B cell (primary cell): Measurements from ENCODE around the gene NMNAT3. TPM values are rescaled to one million over a fixed set of nuclear protein-coding genes. Genes with fewer than 3 reads are reported as not detected.

ENCODE experiments used
- ATAC-seq: fragments of 200-7000 bp; cut with Tn5 transposase; one replicate; pipeline ENCODE4 v1.10.0; 2021; ENCODE audit warnings: low read depth, mild to moderate bottlenecking, moderate number of reproducible peaks, moderate library complexity
- CTCF ChIA-PET: fragments of 350-600 bp; sonication (Branson Sonifier 250); formaldehyde crosslinking; loops from one replicate; lab custom pipeline; 2021; ENCODE audit warnings: antibody characterized with exemption, inconsistent platforms; lab: Charles Lee
- POLR2A ChIA-PET: fragments of 350-600 bp; sonication (Branson Sonifier 250); formaldehyde crosslinking; loops from one replicate; lab custom pipeline; 2021; ENCODE audit warnings: antibody characterized with exemption; lab: Charles Lee
- DNase-seq: peaks from one replicate; pipeline ENCODE4 v3.0.0; 2013
- H2AFZ ChIP-seq: 2 replicates; pipeline ENCODE4 v1.6.1; 2012; ENCODE audit warnings: mild to moderate bottlenecking, low read depth, low read length; ENCODE audit not compliant: insufficient read depth, poor library complexity, severe bottlenecking
- H3K27ac ChIP-seq, 2 donors: 1 replicate in 1 of 2; 2 replicates in 1 of 2; pipeline ENCODE4 v1.5.1; 2012 to 2013; ENCODE audit warnings: low read length in 2 of 2, mild to moderate bottlenecking in 2 of 2, moderate library complexity in 1 of 2
- H3K27me3 ChIP-seq, 4 experiments: fragments of 200-600 bp in 1 of 4; sonication (generic) in 1 of 4; replicated peaks in 1 of 4; 1 replicate in 2 of 4; 2 replicates in 2 of 4; pipeline versions ENCODE4 v1.6.1 to v1.7.0; 2013 to 2016; ENCODE audit warnings: low read length in 3 of 4, mild to moderate bottlenecking in 2 of 4, mixed read lengths in 1 of 4, moderate library complexity in 1 of 4; ENCODE audit not compliant: insufficient read depth in 4 of 4, control insufficient read depth in 3 of 4; ENCODE audit errors: control extremely low read depth in 1 of 4
- H3K36me3 ChIP-seq, 2 experiments: replicated peaks in 1 of 2; 1 replicate in 1 of 2; 2 replicates in 1 of 2; pipeline versions ENCODE4 v1.6.1 to v1.7.1; 2013; ENCODE audit warnings: low read length in 1 of 2; ENCODE audit not compliant: insufficient read depth in 2 of 2, control insufficient read depth in 1 of 2; ENCODE audit errors: control extremely low read depth in 1 of 2, extremely low read depth in 1 of 2
- H3K4me1 ChIP-seq, 2 donors: fragments of 200-600 bp in 1 of 2; sonication (generic) in 1 of 2; 1 replicate in 1 of 2; 2 replicates in 1 of 2; pipeline versions ENCODE4 v1.5.1 to v1.6.1; 2013 to 2017; ENCODE audit warnings: low read length in 2 of 2; ENCODE audit not compliant: control insufficient read depth in 2 of 2, insufficient read depth in 2 of 2
- H3K4me2 ChIP-seq: replicated peaks from 2 replicates; pipeline ENCODE3; 2012; ENCODE audit warnings: mild to moderate bottlenecking, low read depth, low read length; ENCODE audit not compliant: poor library complexity, severe bottlenecking
- H3K4me3 ChIP-seq, 5 experiments: fragments of 200-600 bp in 1 of 5; sonication (generic) in 1 of 5; 1 replicate in 3 of 5; 2 replicates in 2 of 5; pipeline versions ENCODE4 v1.5.1 to v1.7.0; 2011 to 2016; ENCODE audit warnings: low read length in 4 of 5, mild to moderate bottlenecking in 4 of 5, low read depth in 2 of 5, control low read depth in 1 of 5, moderate library complexity in 1 of 5; ENCODE audit not compliant: insufficient read depth in 1 of 5; ENCODE audit errors: control extremely low read depth in 1 of 5, extremely low read depth in 1 of 5
- H3K79me2 ChIP-seq: fragments of 200-600 bp; sonication (generic); one replicate; pipeline ENCODE4 v1.6.0; 2016; ENCODE audit warnings: low read length; ENCODE audit not compliant: control insufficient read depth, insufficient read depth
- H3K9ac ChIP-seq: fragments of 200-600 bp; sonication (generic); 2 replicates; pipeline ENCODE4 v1.6.1; 2017; ENCODE audit warnings: mild to moderate bottlenecking, low read length, moderate library complexity
- H3K9me3 ChIP-seq, 3 donors: one replicate each; pipeline versions ENCODE4 v1.6.1 to v1.7.1; 2013; ENCODE audit warnings: low read length in 2 of 3; ENCODE audit not compliant: control insufficient read depth in 2 of 3, insufficient read depth in 1 of 3; ENCODE audit errors: control extremely low read depth in 1 of 3
- H4K20me1 ChIP-seq: 2 replicates; pipeline ENCODE4 v1.6.0; 2012; ENCODE audit warnings: mild to moderate bottlenecking, low read length; ENCODE audit not compliant: insufficient read depth, control insufficient read depth, poor library complexity, severe bottlenecking
- H3K27ac Mint-ChIP-seq: one replicate; pipeline ENCODE4 v1.8.0; 2021; ENCODE audit warnings: mixed read lengths
- H3K27me3 Mint-ChIP-seq: one replicate; pipeline ENCODE4 v1.8.0; 2021; ENCODE audit warnings: mixed read lengths
- H3K4me1 Mint-ChIP-seq: one replicate; pipeline ENCODE4 v1.8.0; 2021; ENCODE audit warnings: mixed read lengths
- H3K4me3 Mint-ChIP-seq: one replicate; pipeline ENCODE4 v1.8.0; 2021; ENCODE audit warnings: mixed read lengths
- H3K9me3 Mint-ChIP-seq: one replicate; pipeline ENCODE4 v1.8.0; 2022; ENCODE audit warnings: mixed read lengths; ENCODE audit not compliant: insufficient read depth
- EZH2 ChIP-seq: IDR thresholded peaks from 2 replicates; pipeline ENCODE4 v1.6.1; 2012; ENCODE audit warnings: borderline replicate concordance, low read depth, mild to moderate bottlenecking, moderate library complexity, low read length; ENCODE audit not compliant: insufficient read depth, poor library complexity, severe bottlenecking
- WGBS: methylation state at CpG from one replicate; pipeline ENCODE4 v1.1.5; 2013; ENCODE audit warnings: missing lambda C conversion rate; ENCODE audit not compliant: insufficient coverage; 5-methylcytosine and 5-hydroxymethylcytosine counted together
- intact Hi-C: fragments of 100-400 bp; cut with micrococcal nuclease; formaldehyde crosslinking; loops from one replicate; pipeline ENCODE4 v1.10.0; 2022
- polyA plus RNA-seq: library from polyadenylated mRNA; depleted of rRNA; stranded (reverse); fragments of >200 nt; gene quantifications from 2 replicates; pipeline ENCODE4 v1.2.3, GENCODE V29; 2012
- total RNA-seq, 2 donors: library from RNA; stranded (reverse); fragments of 120-200 nt in 1 of 2; gene quantifications; 1 replicate in 1 of 2; 2 replicates in 1 of 2; pipeline versions ENCODE4 v1.2.3 to v1.2.4, GENCODE V29; 2013 to 2022
- TF ChIP-seq, protein P1 (sequence below): fragments of 200-600 bp; IDR thresholded peaks from one replicate; pipeline ENCODE4 v1.8.0; 2022; ENCODE audit warnings: antibody characterized with exemption, mild to moderate bottlenecking

NMNAT3 gene
- total and polyA plus RNA-seq, 2 donors (not counting 1 experiment from before 2014, with no cell fraction given), result 1.9 to 3.3 TPM

DNA sequence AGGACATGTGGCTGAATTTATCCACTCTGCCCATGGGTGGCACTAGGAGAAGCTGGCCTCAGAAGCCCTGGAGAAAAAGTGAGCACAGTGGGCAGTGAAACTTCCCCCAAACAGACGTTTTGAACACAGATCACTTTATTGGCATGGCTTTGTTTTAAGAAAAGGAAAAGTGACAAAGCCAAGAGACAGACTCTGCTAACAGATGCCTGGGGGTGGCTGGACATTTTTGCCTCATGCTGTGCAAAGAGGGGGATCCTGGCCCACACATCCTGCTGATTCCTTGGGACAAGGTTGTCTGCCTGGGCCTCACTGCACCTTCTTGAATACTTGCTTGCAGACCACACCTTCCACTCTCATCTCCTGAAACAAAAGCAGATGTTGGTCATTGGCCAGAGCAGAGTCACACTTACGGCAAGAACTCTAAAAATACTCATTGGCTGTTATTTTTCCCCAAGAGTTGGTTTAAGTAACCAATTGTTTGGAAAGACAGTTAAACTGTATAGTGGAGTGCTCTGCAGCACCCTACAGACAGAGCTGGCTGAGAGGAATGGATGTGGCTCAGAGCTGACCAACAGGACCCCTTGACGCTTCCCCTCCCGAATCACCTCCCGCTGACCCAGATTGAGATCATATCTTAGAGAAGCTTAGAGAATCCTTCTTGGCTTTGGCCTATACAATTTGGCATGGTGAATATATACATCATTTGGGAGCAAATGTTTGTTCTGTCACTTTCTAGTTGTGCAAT, 160.3 kb downstream of the NMNAT3 start:
- TF ChIP-seq, protein P1, sequence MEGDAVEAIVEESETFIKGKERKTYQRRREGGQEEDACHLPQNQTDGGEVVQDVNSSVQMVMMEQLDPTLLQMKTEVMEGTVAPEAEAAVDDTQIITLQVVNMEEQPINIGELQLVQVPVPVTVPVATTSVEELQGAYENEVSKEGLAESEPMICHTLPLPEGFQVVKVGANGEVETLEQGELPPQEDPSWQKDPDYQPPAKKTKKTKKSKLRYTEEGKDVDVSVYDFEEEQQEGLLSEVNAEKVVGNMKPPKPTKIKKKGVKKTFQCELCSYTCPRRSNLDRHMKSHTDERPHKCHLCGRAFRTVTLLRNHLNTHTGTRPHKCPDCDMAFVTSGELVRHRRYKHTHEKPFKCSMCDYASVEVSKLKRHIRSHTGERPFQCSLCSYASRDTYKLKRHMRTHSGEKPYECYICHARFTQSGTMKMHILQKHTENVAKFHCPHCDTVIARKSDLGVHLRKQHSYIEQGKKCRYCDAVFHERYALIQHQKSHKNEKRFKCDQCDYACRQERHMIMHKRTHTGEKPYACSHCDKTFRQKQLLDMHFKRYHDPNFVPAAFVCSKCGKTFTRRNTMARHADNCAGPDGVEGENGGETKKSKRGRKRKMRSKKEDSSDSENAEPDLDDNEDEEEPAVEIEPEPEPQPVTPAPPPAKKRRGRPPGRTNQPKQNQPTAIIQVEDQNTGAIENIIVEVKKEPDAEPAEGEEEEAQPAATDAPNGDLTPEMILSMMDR, result no peak
- no peak for TF ChIP-seq EZH2

DNA sequence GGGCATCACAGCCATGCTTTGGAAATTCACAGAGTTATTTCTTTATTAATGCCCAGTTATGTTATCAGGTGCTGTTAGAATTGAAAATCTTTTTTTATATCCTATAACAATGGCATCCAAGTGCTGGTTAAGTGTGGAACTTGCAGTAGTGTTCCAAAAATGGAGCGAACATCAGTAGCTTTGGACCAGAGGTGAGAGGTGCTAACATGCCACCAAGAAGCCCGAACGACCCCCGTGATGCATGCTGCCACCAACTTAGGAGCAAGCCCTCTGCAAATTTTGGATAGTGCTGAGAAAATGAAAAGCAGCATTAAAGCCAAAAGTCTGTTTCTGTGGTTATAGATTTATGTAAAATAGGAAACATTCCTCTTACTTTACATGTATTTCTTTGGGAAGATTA, 163.0 kb downstream of the NMNAT3 start:
- ChIA-PET POLR2A (no interaction called here), CTCF (no interaction called here)
- Histone ChIP-seq H3K9me3 (no peaks in the 10 kb centered on the region), H3K27me3 (no peaks in the 10 kb centered on the region), H3K79me2 (no peaks in the 10 kb centered on the region), H3K4me2 (no peak overlapping the region), H3K27ac (no peak overlapping the region), H2AFZ (no peak overlapping the region), H3K4me3 (no peak overlapping the region), H3K9ac (no peak overlapping the region), H3K4me1 (no peaks in the 10 kb centered on the region), H4K20me1 (no peaks in the 10 kb centered on the region), H3K36me3 (no peaks in the 10 kb centered on the region)
- intact Hi-C loops, result no loop called here
- Mint-ChIP-seq H3K9me3 (no peaks in the 10 kb centered on the region), H3K27me3 (no peaks in the 10 kb centered on the region), H3K4me1 (no peaks in the 10 kb centered on the region), H3K27ac (no peak overlapping the region), H3K4me3 (no peak overlapping the region)
- DNase-seq (no peak), ATAC-seq (no peak)
- TF ChIP-seq EZH2, result no peak
- TF ChIP-seq, protein P1, result no peak
- 89% methylated on average over 3 of the region's 4 CpGs for WGBS

More for the DNA sequence above, 160.3 kb downstream of the NMNAT3 start:
- no peaks in the 10 kb centered on the region for H3K4me1 Mint-ChIP-seq
- no peaks in the 10 kb centered on the region for H3K36me3 ChIP-seq
- ChIA-PET POLR2A (no interaction called here), CTCF (no interaction called here)
- H3K27ac Mint-ChIP-seq, result no peak overlapping the region
- no peak overlapping the region for H3K4me3 ChIP-seq
- H3K4me2 ChIP-seq, result no peak overlapping the region
- ATAC-seq, result no peak
- WGBS, result no CpG with 5 or more reads among the region's 5 CpGs
- H4K20me1 ChIP-seq, result no peaks in the 10 kb centered on the region
- H3K9me3 ChIP-seq, result no peaks in the 10 kb centered on the region
- no peak overlapping the region for H3K4me3 Mint-ChIP-seq
- H3K27me3 Mint-ChIP-seq, result peaks cover 2% of the 10 kb centered on the region
- no peak overlapping the region for H3K9ac ChIP-seq
- H3K79me2 ChIP-seq, result no peaks in the 10 kb centered on the region
- H3K27me3 ChIP-seq, result peaks cover 0 to 3% (median 0%) of the 10 kb centered on the region in 4 experiments
- no peak overlapping the region for H3K27ac ChIP-seq
- no peak overlapping the region for H2AFZ ChIP-seq
- no peaks in the 10 kb centered on the region for H3K4me1 ChIP-seq
- intact Hi-C loops, result no loop called here
- no peaks in the 10 kb centered on the region for H3K9me3 Mint-ChIP-seq
- no peak for DNase-seq
